Prostate gland (tissue), 2 donors: ENCODE measurements around the gene ACTN4.

Experiments used
- POLR2A ChIP-seq: fragments of 450-650 bp; IDR thresholded peaks from one replicate; pipeline ENCODE4 v1.6.1; 2016; ENCODE audit warnings: antibody characterized with exemption, mild to moderate bottlenecking
- POLR2AphosphoS5 ChIP-seq: sonication (generic); formaldehyde crosslinking; IDR thresholded peaks from one replicate; pipeline ENCODE4 v1.6.1; 2017; ENCODE audit warnings: antibody characterized with exemption
- TF ChIP-seq, protein P1 (sequence below), 4 experiments: fragments of 200-600 bp in 2 of 4; fragments of 450-650 bp in 2 of 4; sonication (generic) in 2 of 4; IDR thresholded peaks; 1 replicate in 3 of 4; 2 replicates in 1 of 4; pipeline ENCODE4 v1.5.1; 2016 to 2019; ENCODE audit warnings: antibody characterized with exemption in 4 of 4, mild to moderate bottlenecking in 2 of 4, moderate library complexity in 2 of 4

DNA sequence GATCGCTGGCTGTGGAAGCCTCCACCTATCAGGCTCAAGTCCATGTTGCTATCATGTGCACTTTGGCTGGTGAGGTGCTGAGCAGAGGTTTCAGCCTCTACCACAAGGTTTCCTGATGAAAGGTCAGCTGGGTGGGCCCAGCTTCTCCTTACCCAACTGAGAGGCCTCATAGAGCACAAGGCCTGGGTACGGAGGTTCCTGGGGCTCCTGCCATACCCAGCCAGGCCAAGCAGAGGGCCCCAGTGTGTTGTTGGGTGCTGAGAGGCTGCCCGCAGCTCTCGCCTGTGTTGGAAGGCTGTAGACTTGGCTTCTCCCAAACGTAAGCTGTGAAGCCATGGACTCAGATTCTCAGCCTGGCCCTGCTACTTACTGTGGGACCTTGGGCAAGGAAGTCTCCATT is 28.2 kb downstream of the ACTN4 start:
- TF ChIP-seq, protein P1, sequence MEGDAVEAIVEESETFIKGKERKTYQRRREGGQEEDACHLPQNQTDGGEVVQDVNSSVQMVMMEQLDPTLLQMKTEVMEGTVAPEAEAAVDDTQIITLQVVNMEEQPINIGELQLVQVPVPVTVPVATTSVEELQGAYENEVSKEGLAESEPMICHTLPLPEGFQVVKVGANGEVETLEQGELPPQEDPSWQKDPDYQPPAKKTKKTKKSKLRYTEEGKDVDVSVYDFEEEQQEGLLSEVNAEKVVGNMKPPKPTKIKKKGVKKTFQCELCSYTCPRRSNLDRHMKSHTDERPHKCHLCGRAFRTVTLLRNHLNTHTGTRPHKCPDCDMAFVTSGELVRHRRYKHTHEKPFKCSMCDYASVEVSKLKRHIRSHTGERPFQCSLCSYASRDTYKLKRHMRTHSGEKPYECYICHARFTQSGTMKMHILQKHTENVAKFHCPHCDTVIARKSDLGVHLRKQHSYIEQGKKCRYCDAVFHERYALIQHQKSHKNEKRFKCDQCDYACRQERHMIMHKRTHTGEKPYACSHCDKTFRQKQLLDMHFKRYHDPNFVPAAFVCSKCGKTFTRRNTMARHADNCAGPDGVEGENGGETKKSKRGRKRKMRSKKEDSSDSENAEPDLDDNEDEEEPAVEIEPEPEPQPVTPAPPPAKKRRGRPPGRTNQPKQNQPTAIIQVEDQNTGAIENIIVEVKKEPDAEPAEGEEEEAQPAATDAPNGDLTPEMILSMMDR (IDR thresholded peaks at IDR 0.05): no peak
- TF ChIP-seq POLR2A (no peak), POLR2AphosphoS5 (no peak)
